SIG-M5 treated with dmso at 0.1 percent for 504 hours (cell line): ENCODE results near the gene CALM1.

Source experiments
- DNase-seq: peaks from one replicate; lab custom pipeline; 2025; ENCODE audit not compliant: unreplicated experiment; lab: John Stamatoyannopoulos, UW

Gene CALM1

DNA sequence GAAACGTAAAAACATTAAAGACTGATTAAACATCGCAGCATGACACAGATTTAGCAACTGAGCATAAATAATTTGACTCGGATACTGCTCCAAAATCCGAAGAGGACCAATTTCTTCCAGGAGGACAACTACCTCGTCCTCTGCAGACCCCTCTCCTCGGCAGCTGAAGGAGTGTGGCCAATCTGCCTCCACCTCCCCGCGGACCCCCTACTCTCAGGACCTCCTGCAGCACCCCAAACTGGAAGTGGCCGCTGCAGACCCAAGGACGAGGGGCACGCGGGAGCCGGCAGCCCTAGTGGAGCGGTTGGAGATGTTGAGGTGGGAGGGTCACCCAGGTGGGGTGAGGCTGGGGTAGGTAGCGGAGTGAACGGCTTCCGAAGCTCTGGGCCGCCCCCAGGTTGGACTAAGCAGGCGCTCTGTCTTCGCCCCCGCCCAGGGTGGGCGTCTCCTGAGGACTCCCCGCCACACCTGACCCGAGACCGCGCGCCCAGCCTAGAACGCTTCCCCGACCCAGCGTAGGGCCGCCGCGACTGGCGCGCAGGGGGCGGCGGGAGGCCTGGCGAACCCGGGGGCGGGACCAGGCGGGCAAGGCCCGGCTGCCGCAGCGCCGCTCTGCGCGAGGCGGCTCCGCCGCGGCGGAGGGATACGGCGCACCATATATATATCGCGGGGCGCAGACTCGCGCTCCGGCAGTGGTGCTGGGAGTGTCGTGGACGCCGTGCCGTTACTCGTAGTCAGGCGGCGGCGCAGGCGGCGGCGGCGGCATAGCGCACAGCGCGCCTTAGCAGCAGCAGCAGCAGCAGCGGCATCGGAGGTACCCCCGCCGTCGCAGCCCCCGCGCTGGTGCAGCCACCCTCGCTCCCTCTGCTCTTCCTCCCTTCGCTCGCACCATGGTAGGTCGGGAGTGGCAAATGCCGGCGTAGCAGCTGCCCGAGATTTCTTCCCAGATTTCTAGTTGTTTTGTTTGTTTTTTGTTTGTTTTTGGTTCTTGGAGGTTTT, at the start of gene CALM1:
Gene CALM1 (plus strand): TSS at position 689 of the 999 bp plus-strand sequence. CDS start 202 bp downstream, at position 891.
- DNase-seq, result peak; percentile 74

- no peak for DNase-seq
These were observed 48.6 kb upstream of the CALM1 start for GRCh38 chr14:90348270-90348669.

GRCh38 chr14:90349739-90350138, 47.1 kb upstream of the CALM1 start:
- DNase-seq, result no peak

- DNase-seq, result no peak
These were observed 42.1 kb upstream of the CALM1 start for GRCh38 chr14:90354551-90355298.

- DNase-seq, result no peak
These were observed 41.0 kb upstream of the CALM1 start for GRCh38 chr14:90355540-90356518.

- DNase-seq, result no peak
These were observed 39.9 kb upstream of the CALM1 start for GRCh38 chr14:90356925-90357324.

- DNase-seq, result no peak
These were observed 38.5 kb upstream of the CALM1 start for GRCh38 chr14:90358359-90358758.

DNA sequence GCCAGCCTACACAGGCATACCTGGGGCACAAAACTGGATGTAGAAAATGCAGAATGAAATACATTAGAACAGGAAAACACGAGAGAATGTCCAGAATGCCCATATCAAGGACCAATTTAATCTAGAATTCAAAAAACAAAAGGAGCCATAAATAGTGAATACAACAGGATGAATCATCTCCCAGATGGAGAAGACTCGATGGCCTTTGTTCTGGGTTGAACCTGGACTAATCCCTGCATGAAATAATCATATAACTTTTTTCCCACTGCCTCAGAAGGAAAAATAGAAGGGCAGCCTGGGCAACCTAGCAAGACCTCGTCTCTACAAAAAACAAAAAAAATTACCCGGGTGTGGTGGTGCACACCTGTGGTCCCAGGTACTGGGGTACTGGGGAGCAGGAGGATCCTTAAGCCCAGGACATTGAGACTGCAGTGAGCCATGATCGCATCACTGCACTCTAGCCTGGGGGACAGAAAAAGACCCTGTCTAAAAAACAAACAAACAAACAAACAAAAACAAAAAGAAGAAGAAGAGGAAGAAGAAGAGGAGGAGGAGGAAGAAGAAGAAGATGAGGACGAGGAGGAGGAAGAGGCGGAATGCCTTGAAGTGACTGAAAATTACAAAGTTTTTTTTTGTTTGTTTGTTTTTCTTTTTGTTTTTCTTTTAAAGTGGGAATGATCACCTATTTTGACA, 34.8 kb upstream of the CALM1 start:
- DNase-seq, result no peak

GRCh38 chr14:90362558-90362896, 34.3 kb upstream of the CALM1 start:
- DNase-seq, result no peak

GRCh38 chr14:90368946-90369721, 27.7 kb upstream of the CALM1 start:
- DNase-seq, result no peak

DNA sequence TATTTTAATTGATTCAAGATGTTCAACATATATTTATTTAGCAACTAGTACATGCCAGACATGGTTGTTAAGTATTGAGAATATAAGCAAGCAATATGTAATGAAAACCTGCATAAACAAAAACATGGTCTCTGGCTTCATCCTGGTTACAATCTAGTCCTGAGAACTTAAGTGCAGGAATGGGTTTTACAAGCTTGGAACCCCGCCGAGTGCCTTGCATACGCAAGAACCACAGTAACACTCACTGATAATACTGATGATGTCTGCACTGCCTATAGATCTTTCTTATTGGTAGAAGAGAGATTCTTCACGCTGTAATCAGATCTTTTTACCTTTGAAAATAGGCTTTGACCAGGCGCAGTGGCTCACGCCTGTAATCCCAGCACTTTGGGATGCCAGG, 22.9 kb upstream of the CALM1 start:
- DNase-seq, result no peak

DNA sequence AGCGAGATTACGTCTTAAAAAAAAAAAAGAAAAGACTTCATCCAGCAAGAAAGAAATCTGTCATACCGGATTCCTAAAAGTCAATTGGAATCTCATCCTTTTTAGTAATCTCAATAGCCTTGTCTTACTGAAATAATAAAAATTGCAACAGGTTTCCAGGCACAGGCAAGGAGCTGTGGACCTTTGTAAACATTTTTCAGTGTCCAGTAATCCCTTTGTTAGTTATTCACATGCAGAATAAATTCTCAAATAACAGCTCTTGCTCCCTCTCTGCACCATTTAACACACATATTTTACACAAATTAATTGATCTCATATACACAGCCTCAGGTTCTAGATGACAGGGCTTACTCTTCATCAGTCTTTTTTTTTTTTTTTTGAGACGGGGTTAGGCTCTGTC, 22.0 kb upstream of the CALM1 start:
- DNase-seq, result no peak

DNA sequence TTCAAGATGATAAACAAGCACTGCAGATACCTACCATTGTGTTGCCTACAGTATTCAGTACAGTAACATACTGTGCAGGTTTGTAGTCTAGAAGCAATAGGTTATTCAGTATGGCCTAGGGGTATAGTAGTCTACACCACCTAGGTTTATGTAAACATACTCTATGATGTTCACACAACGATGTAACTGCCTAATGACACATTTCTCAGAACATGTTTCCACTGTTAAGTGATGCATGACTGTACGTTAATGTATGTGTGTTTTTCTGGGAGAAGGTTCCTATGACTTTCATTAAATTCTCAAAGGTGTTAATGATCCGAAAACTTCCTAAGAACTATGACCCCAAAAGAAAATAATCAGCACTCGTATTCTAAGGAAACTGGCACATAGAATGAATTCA, 20.9 kb upstream of the CALM1 start:
- no peak for DNase-seq

- DNase-seq, result no peak
These were observed 18.6 kb upstream of the CALM1 start for GRCh38 chr14:90378249-90378648.

DNA sequence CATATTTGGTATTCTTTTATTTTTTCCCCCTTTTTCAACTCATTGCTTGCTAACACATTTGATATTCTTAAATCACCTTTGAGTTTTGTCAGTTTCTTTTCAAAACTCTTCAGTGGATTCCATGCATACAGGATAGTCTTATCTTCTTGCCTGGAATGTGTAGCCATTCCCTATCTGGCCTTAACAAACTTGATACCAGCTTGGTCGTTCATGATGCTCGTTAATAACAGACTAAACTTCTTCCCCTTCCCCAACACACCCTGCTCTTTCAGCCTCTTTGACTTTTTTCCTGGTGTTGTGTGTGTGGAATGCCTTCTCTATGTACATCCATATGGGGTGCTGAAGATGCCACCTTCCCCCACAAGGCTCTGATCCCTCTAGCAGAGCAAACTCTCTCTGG, 17.7 kb upstream of the CALM1 start:
- no peak for DNase-seq

DNA sequence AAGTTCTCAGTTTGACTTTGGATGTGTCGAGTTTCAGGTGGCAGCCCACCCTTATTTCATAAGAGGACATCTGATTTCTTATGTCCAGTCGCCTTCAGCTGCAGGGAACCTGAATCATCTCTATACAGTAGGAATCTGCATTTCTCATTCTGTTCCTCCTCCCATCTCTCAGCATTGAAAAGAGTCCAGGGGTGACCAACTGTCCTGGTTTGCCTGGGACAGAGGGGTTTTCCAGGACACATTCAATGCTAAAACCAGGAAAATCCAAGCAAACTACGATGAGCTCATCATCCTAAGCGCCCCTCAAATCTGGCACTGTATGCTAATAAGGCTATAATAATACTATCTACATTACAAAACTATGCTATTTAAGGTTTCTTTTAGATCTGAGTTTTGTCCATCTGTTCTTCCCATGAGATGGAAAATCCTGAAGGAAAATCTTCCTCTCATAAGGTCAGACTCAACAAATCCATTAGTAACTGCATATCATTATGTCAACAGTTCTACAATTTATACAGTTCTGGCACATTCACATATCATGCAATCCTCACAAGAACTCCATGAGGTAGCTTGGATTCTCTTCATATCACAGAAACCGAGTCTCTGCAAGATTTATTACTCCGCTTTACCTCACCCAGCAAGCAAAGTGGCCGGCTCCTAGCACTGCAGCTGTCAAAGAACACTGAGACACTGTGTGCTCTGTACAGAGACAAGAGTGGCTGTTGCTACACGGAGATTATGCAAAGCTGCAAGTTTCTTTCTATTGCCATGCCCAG, 15.6 kb upstream of the CALM1 start:
- no peak for DNase-seq

- DNase-seq, result no peak
These were observed 14.8 kb upstream of the CALM1 start for GRCh38 chr14:90381999-90382451.

- peak; percentile 38 for DNase-seq
These were observed 14.2 kb upstream of the CALM1 start for GRCh38 chr14:90382491-90383125.
